ENCODE results near the gene ANKRD11.

The ANKRD11 gene

GRCh38 chr16:89417352-89417751 is 73.0 kb downstream of the ANKRD11 start:
- H3K4me1 ChIP-seq (ENCODE audit: control insufficient read depth in 2 of 2, insufficient read depth in 1 of 2, low read depth in 1 of 2, low read length in 2 of 2), result peaks cover 17 to 24% of the 10 kb centered on the region in 2 donors
- peaks cover 10 to 50% of the 10 kb centered on the region in 2 donors for H3K36me3 ChIP-seq (replicated peaks in 1 of 2; ENCODE audit: control insufficient read depth in 2 of 2, insufficient read depth in 2 of 2, low read length in 2 of 2)

GRCh38 chr16:89413811-89414585 is 76.4 kb downstream of the ANKRD11 start:
- peak overlapping the region; percentile 8 for H3K23ac ChIP-seq (ENCODE audit: low read depth, low read length, poor library complexity)
- H3K36me3 ChIP-seq (replicated peaks in 1 of 2; ENCODE audit: control insufficient read depth in 2 of 2, insufficient read depth in 2 of 2, low read length in 2 of 2), result peaks cover 7 to 34% of the 10 kb centered on the region in 2 donors
- H3K4me3 ChIP-seq (ENCODE audit: low read length in 2 of 2), result peak overlapping the region in 1 of 2 donors; percentile 63
- peaks cover 26 to 36% of the 10 kb centered on the region in 2 donors for H3K4me1 ChIP-seq (ENCODE audit: control insufficient read depth in 2 of 2, insufficient read depth in 1 of 2, low read depth in 1 of 2, low read length in 2 of 2)
- no CpG with 5 or more reads among the region's 20 CpGs for WGBS, 2 donors (ENCODE audit: extremely low coverage in 2 of 2, insufficient read length in 2 of 2, insufficient replicate concordance in 1 of 2)
- H2BK120ac ChIP-seq (ENCODE audit: low read depth, low read length), result no peak overlapping the region
- no peak overlapping the region for H2AFZ ChIP-seq (ENCODE audit: low read length)
- H3K9me3 ChIP-seq (replicated peaks in 1 of 2; ENCODE audit: control insufficient read depth in 2 of 2, insufficient read depth in 1 of 2, low read depth in 1 of 2, low read length in 2 of 2), result peaks cover 0 to 1% of the 10 kb centered on the region in 2 donors
- no peak overlapping the region for H2BK5ac ChIP-seq (ENCODE audit: low read length)
- H3K4ac ChIP-seq (ENCODE audit: low read length), result no peak overlapping the region
- H3K27ac ChIP-seq (replicated peaks; ENCODE audit: low read length), result no peak overlapping the region
- no peak overlapping the region for H4K8ac ChIP-seq (ENCODE audit: low read depth, low read length)
- peak overlapping the region; percentile 2 for H2BK12ac ChIP-seq (ENCODE audit: low read length)
- no peak overlapping the region for H2BK15ac ChIP-seq (ENCODE audit: low read length)
- no peak overlapping the region for H2AK5ac ChIP-seq (ENCODE audit: low read depth, low read length)
- peak overlapping the region; percentile 80 for H3K18ac ChIP-seq (ENCODE audit: low read length)
- no peak overlapping the region for H4K91ac ChIP-seq (ENCODE audit: low read depth, low read length, poor library complexity)
- H3K14ac ChIP-seq (ENCODE audit: low read length), result peak overlapping the region; percentile 92
- no peaks in the 10 kb centered on the region for H3K27me3 ChIP-seq (ENCODE audit: control insufficient read depth in 3 of 3, insufficient read depth in 3 of 3, low read depth in 1 of 3, low read length in 3 of 3)
- DNase-seq (ENCODE audit: low spot score), result no peak
- H3K9ac ChIP-seq (ENCODE audit: low read depth, low read length, poor library complexity), result peak overlapping the region; percentile 55
- no peak overlapping the region for H3K4me2 ChIP-seq (ENCODE audit: insufficient read depth, low read length, poor library complexity, severe bottlenecking)
- peaks cover 19% of the 10 kb centered on the region for H3K79me1 ChIP-seq (ENCODE audit: low read depth, low read length)

More at GRCh38 chr16:89417352-89417751, 73.0 kb downstream of the ANKRD11 start:
- no peak for DNase-seq (ENCODE audit: low spot score)
- Histone ChIP-seq H2BK5ac (ENCODE audit: low read length) (no peak overlapping the region), H3K4me3 (ENCODE audit: low read length in 2 of 2) (no peak overlapping the region), H2BK15ac (ENCODE audit: low read length) (no peak overlapping the region), H2BK12ac (ENCODE audit: low read length) (no peak overlapping the region), H3K23ac (ENCODE audit: low read depth, low read length, poor library complexity) (no peak overlapping the region), H3K9ac (ENCODE audit: low read depth, low read length, poor library complexity) (no peak overlapping the region), H3K4ac (ENCODE audit: low read length) (no peak overlapping the region), H4K8ac (ENCODE audit: low read depth, low read length) (no peak overlapping the region), H3K27me3 (ENCODE audit: control insufficient read depth in 3 of 3, insufficient read depth in 3 of 3, low read depth in 1 of 3, low read length in 3 of 3) (no peaks in the 10 kb centered on the region), H3K27ac (replicated peaks; ENCODE audit: low read length) (no peak overlapping the region), H3K4me2 (ENCODE audit: insufficient read depth, low read length, poor library complexity, severe bottlenecking) (no peak overlapping the region), H3K14ac (ENCODE audit: low read length) (no peak overlapping the region), H3K18ac (ENCODE audit: low read length) (no peak overlapping the region), H4K91ac (ENCODE audit: low read depth, low read length, poor library complexity) (no peak overlapping the region), H3K79me1 (ENCODE audit: low read depth, low read length) (peaks cover 16% of the 10 kb centered on the region), H2AFZ (ENCODE audit: low read length) (no peak overlapping the region), H2BK120ac (ENCODE audit: low read depth, low read length) (no peak overlapping the region), H2AK5ac (ENCODE audit: low read depth, low read length) (no peak overlapping the region), H3K9me3 (replicated peaks in 1 of 2; ENCODE audit: control insufficient read depth in 2 of 2, insufficient read depth in 1 of 2, low read depth in 1 of 2, low read length in 2 of 2) (no peaks in the 10 kb centered on the region)
- no CpG with 5 or more reads among the region's 7 CpGs for WGBS, 2 donors (ENCODE audit: extremely low coverage in 2 of 2, insufficient read length in 2 of 2, insufficient replicate concordance in 1 of 2)

- DNase-seq (ENCODE audit: low spot score), result peak; percentile 41
- Histone ChIP-seq H3K27ac (replicated peaks; ENCODE audit: low read length) (no peak overlapping the region), H3K4ac (ENCODE audit: low read length) (no peak overlapping the region), H4K8ac (ENCODE audit: low read depth, low read length) (no peak overlapping the region), H2BK12ac (ENCODE audit: low read length) (no peak overlapping the region), H3K18ac (ENCODE audit: low read length) (no peak overlapping the region), H3K27me3 (ENCODE audit: control insufficient read depth in 3 of 3, insufficient read depth in 3 of 3, low read depth in 1 of 3, low read length in 3 of 3) (no peaks in the 10 kb centered on the region), H4K91ac (ENCODE audit: low read depth, low read length, poor library complexity) (no peak overlapping the region), H2AFZ (ENCODE audit: low read length) (no peak overlapping the region), H3K36me3 (replicated peaks in 1 of 2; ENCODE audit: control insufficient read depth in 2 of 2, insufficient read depth in 2 of 2, low read length in 2 of 2) (peaks cover 7 to 27% of the 10 kb centered on the region in 2 donors), H3K79me1 (ENCODE audit: low read depth, low read length) (peaks cover 23% of the 10 kb centered on the region), H2BK15ac (ENCODE audit: low read length) (no peak overlapping the region), H3K9me3 (replicated peaks in 1 of 2; ENCODE audit: control insufficient read depth in 2 of 2, insufficient read depth in 1 of 2, low read depth in 1 of 2, low read length in 2 of 2) (peaks cover 0 to 1% of the 10 kb centered on the region in 2 donors), H3K9ac (ENCODE audit: low read depth, low read length, poor library complexity) (no peak overlapping the region), H2BK5ac (ENCODE audit: low read length) (no peak overlapping the region), H2BK120ac (ENCODE audit: low read depth, low read length) (no peak overlapping the region), H3K14ac (ENCODE audit: low read length) (no peak overlapping the region), H3K4me2 (ENCODE audit: insufficient read depth, low read length, poor library complexity, severe bottlenecking) (no peak overlapping the region), H3K4me1 (ENCODE audit: control insufficient read depth in 2 of 2, insufficient read depth in 1 of 2, low read depth in 1 of 2, low read length in 2 of 2) (peaks cover 33 to 38% of the 10 kb centered on the region in 2 donors), H2AK5ac (ENCODE audit: low read depth, low read length) (no peak overlapping the region), H3K4me3 (ENCODE audit: low read length in 2 of 2) (no peak overlapping the region), H3K23ac (ENCODE audit: low read depth, low read length, poor library complexity) (no peak overlapping the region)
- WGBS, 2 donors (ENCODE audit: extremely low coverage in 2 of 2, insufficient read length in 2 of 2, insufficient replicate concordance in 1 of 2), result no CpG with 5 or more reads among the region's 4 CpGs
Observed at GRCh38 chr16:89412811-89413210, 77.5 kb downstream of the ANKRD11 start.

GRCh38 chr16:89411335-89411850 is 79.0 kb downstream of the ANKRD11 start:
- peaks cover 40% of the 10 kb centered on the region in 2 donors for H3K4me1 ChIP-seq (ENCODE audit: control insufficient read depth in 2 of 2, insufficient read depth in 1 of 2, low read depth in 1 of 2, low read length in 2 of 2)

More at GRCh38 chr16:89411335-89411850, 79.0 kb downstream of the ANKRD11 start:
- Histone ChIP-seq H3K79me1 (ENCODE audit: low read depth, low read length) (peaks cover 30% of the 10 kb centered on the region), H2BK5ac (ENCODE audit: low read length) (no peak overlapping the region), H3K27ac (replicated peaks; ENCODE audit: low read length) (no peak overlapping the region), H2AK5ac (ENCODE audit: low read depth, low read length) (peak overlapping the region; percentile 18), H3K9ac (ENCODE audit: low read depth, low read length, poor library complexity) (peak overlapping the region; percentile 27), H3K4me3 (ENCODE audit: low read length in 2 of 2) (no peak overlapping the region), H3K23ac (ENCODE audit: low read depth, low read length, poor library complexity) (no peak overlapping the region), H4K91ac (ENCODE audit: low read depth, low read length, poor library complexity) (no peak overlapping the region), H2BK120ac (ENCODE audit: low read depth, low read length) (no peak overlapping the region), H3K36me3 (replicated peaks in 1 of 2; ENCODE audit: control insufficient read depth in 2 of 2, insufficient read depth in 2 of 2, low read length in 2 of 2) (peaks cover 2 to 17% of the 10 kb centered on the region in 2 donors), H3K9me3 (replicated peaks in 1 of 2; ENCODE audit: control insufficient read depth in 2 of 2, insufficient read depth in 1 of 2, low read depth in 1 of 2, low read length in 2 of 2) (peaks cover 0 to 1% of the 10 kb centered on the region in 2 donors), H2BK15ac (ENCODE audit: low read length) (no peak overlapping the region), H3K4ac (ENCODE audit: low read length) (no peak overlapping the region), H4K8ac (ENCODE audit: low read depth, low read length) (no peak overlapping the region), H3K14ac (ENCODE audit: low read length) (no peak overlapping the region), H2AFZ (ENCODE audit: low read length) (no peak overlapping the region), H3K27me3 (ENCODE audit: control insufficient read depth in 3 of 3, insufficient read depth in 3 of 3, low read depth in 1 of 3, low read length in 3 of 3) (no peaks in the 10 kb centered on the region), H3K4me2 (ENCODE audit: insufficient read depth, low read length, poor library complexity, severe bottlenecking) (no peak overlapping the region), H3K18ac (ENCODE audit: low read length) (no peak overlapping the region), H2BK12ac (ENCODE audit: low read length) (no peak overlapping the region)
- DNase-seq (ENCODE audit: low spot score), result no peak
- no CpG with 5 or more reads among the region's 10 CpGs for WGBS, 2 donors (ENCODE audit: extremely low coverage in 2 of 2, insufficient read length in 2 of 2, insufficient replicate concordance in 1 of 2)
